Prostate gland (tissue), 2 donors: ENCODE measurements around the gene VSIG1.

Source experiments
- POLR2A ChIP-seq: fragments of 450-650 bp; IDR thresholded peaks from one replicate; pipeline ENCODE4 v1.6.1; 2016; ENCODE audit warnings: antibody characterized with exemption, mild to moderate bottlenecking
- POLR2AphosphoS5 ChIP-seq: sonication (generic); formaldehyde crosslinking; IDR thresholded peaks from one replicate; pipeline ENCODE4 v1.6.1; 2017; ENCODE audit warnings: antibody characterized with exemption
- TF ChIP-seq, protein P1 (sequence below), 4 experiments: fragments of 200-600 bp in 2 of 4; fragments of 450-650 bp in 2 of 4; sonication (generic) in 2 of 4; IDR thresholded peaks; 1 replicate in 3 of 4; 2 replicates in 1 of 4; pipeline ENCODE4 v1.5.1; 2016 to 2019; ENCODE audit warnings: antibody characterized with exemption in 4 of 4, mild to moderate bottlenecking in 2 of 4, moderate library complexity in 2 of 4

DNA sequence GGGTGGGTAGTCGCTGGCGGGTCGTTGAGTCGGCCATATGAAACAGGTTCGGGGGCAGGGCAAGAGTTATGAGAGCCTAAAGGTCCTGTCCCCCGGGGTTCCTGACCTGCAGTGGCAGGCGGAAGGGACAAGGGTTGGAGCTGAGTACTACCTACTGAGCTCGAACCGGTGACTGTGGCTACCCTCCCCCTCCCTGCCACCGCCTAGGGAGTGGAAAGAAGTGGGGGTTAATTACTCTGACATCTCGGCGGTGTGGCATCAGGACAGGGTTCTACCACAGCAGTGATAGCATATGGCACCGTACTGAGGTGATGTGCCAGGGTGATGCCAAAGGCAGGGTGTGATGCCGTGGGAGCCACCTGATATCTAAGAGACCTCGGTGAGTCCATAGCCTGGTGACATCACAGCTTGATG lies 47.0 kb downstream of the VSIG1 start:
- TF ChIP-seq POLR2A (no peak), POLR2AphosphoS5 (no peak)
- TF ChIP-seq, protein P1, sequence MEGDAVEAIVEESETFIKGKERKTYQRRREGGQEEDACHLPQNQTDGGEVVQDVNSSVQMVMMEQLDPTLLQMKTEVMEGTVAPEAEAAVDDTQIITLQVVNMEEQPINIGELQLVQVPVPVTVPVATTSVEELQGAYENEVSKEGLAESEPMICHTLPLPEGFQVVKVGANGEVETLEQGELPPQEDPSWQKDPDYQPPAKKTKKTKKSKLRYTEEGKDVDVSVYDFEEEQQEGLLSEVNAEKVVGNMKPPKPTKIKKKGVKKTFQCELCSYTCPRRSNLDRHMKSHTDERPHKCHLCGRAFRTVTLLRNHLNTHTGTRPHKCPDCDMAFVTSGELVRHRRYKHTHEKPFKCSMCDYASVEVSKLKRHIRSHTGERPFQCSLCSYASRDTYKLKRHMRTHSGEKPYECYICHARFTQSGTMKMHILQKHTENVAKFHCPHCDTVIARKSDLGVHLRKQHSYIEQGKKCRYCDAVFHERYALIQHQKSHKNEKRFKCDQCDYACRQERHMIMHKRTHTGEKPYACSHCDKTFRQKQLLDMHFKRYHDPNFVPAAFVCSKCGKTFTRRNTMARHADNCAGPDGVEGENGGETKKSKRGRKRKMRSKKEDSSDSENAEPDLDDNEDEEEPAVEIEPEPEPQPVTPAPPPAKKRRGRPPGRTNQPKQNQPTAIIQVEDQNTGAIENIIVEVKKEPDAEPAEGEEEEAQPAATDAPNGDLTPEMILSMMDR (IDR thresholded peaks at IDR 0.05) = no peak
